H9 (cell line): Measurements from ENCODE around the gene PRPF40A. TPM values are rescaled to one million over a fixed set of nuclear protein-coding genes. Genes with fewer than 3 reads are reported as not detected.

Experiments
- DNase-seq: peaks from one replicate; pipeline ENCODE4 v3.0.0-alpha.2; 2017
- H2AFZ ChIP-seq: one replicate; pipeline ENCODE4 v1.6.1; 2013; ENCODE audit warnings: mild to moderate bottlenecking, low read length, control low read depth, moderate library complexity
- H2AK5ac ChIP-seq: 2 replicates; pipeline ENCODE4 v1.6.1; 2013; ENCODE audit warnings: low read length, control low read depth, mixed read lengths; ENCODE audit not compliant: insufficient read length
- H2BK120ac ChIP-seq: one replicate; pipeline ENCODE4 v1.6.1; 2013; ENCODE audit warnings: low read depth, mild to moderate bottlenecking, low read length, control low read depth, inconsistent platforms; ENCODE audit not compliant: poor library complexity, severe bottlenecking
- H2BK12ac ChIP-seq: 2 replicates; pipeline ENCODE4 v1.6.1; 2013; ENCODE audit warnings: low read length, control low read depth, mixed read lengths, low read depth; ENCODE audit not compliant: insufficient read length
- H2BK15ac ChIP-seq: 2 replicates; pipeline ENCODE4 v1.6.1; 2013; ENCODE audit warnings: low read depth, low read length, control low read depth
- H2BK20ac ChIP-seq: one replicate; pipeline ENCODE4 v1.6.1; 2013; ENCODE audit warnings: low read depth, mild to moderate bottlenecking, low read length, control low read depth, inconsistent platforms; ENCODE audit not compliant: poor library complexity, severe bottlenecking
- H2BK5ac ChIP-seq: 2 replicates; pipeline ENCODE4 v1.6.1; 2013; ENCODE audit warnings: low read length, control low read depth, mixed read lengths; ENCODE audit not compliant: insufficient read length
- H3K14ac ChIP-seq: 2 replicates; pipeline ENCODE4 v1.6.1; 2013; ENCODE audit warnings: low read length, control low read depth; ENCODE audit not compliant: insufficient read depth
- H3K18ac ChIP-seq: 2 replicates; pipeline ENCODE4 v1.6.1; 2013; ENCODE audit warnings: low read depth, mild to moderate bottlenecking, mixed read lengths, low read length, control low read depth; ENCODE audit not compliant: insufficient read length
- H3K23ac ChIP-seq: 2 replicates; pipeline ENCODE4 v1.6.1; 2013; ENCODE audit warnings: low read length, control low read depth, mixed read lengths, low read depth; ENCODE audit not compliant: insufficient read length
- H3K23me2 ChIP-seq: 2 replicates; pipeline ENCODE4 v1.6.1; 2013; ENCODE audit warnings: low read depth, mild to moderate bottlenecking, mixed read lengths, low read length, control low read depth; ENCODE audit not compliant: insufficient read length, poor library complexity, severe bottlenecking
- H3K27ac ChIP-seq: 2 replicates; pipeline ENCODE4 v1.5.1; 2013; ENCODE audit warnings: low read length, control low read depth, mixed read lengths, low read depth; ENCODE audit not compliant: insufficient read length
- H3K27me3 ChIP-seq: 2 replicates; pipeline ENCODE4 v1.6.1; 2013; ENCODE audit warnings: low read length, control low read depth, inconsistent platforms; ENCODE audit not compliant: insufficient read depth
- H3K4ac ChIP-seq: 2 replicates; pipeline ENCODE4 v1.6.1; 2013; ENCODE audit warnings: low read depth, mild to moderate bottlenecking, control low read depth, inconsistent platforms, low read length, moderate library complexity
- H3K4me1 ChIP-seq: 2 replicates; pipeline ENCODE4 v1.6.1; 2013; ENCODE audit warnings: low read length, control low read depth, inconsistent platforms; ENCODE audit not compliant: insufficient read depth
- H3K4me2 ChIP-seq: 2 replicates; pipeline ENCODE4 v1.6.1; 2013; ENCODE audit warnings: low read length, control low read depth, mixed read lengths; ENCODE audit not compliant: insufficient read length, insufficient read depth
- H3K56ac ChIP-seq: 2 replicates; pipeline ENCODE4 v1.6.1; 2013; ENCODE audit warnings: low read depth, mild to moderate bottlenecking, mixed read lengths, low read length, control low read depth; ENCODE audit not compliant: insufficient read length
- H3K79me1 ChIP-seq: 2 replicates; pipeline ENCODE4 v1.6.1; 2013; ENCODE audit warnings: low read depth, mild to moderate bottlenecking, moderate library complexity, low read length, control low read depth, inconsistent platforms; ENCODE audit not compliant: insufficient read depth, poor library complexity, severe bottlenecking
- H3K79me2 ChIP-seq: 2 replicates; pipeline ENCODE4 v1.6.1; 2013; ENCODE audit warnings: low read length, control low read depth, inconsistent platforms; ENCODE audit not compliant: insufficient read depth
- H3K9ac ChIP-seq: 2 replicates; pipeline ENCODE4 v1.6.1; 2013; ENCODE audit warnings: low read length, control low read depth, mixed read lengths; ENCODE audit not compliant: insufficient read length; ENCODE audit errors: extremely low read depth
- H3K9me3 ChIP-seq: one replicate; pipeline ENCODE4 v1.6.1; 2013; ENCODE audit warnings: low read depth, low read length, inconsistent platforms; ENCODE audit not compliant: control insufficient read depth
- H3T11ph ChIP-seq: one replicate; pipeline ENCODE4 v1.6.1; 2013; ENCODE audit warnings: mild to moderate bottlenecking, low read length, control low read depth, inconsistent platforms
- H4K20me1 ChIP-seq: one replicate; pipeline ENCODE4 v1.6.1; 2013; ENCODE audit not compliant: control insufficient read depth, insufficient read length, insufficient read depth
- H4K5ac ChIP-seq: 2 replicates; pipeline ENCODE4 v1.6.1; 2013; ENCODE audit warnings: low read depth, mild to moderate bottlenecking, mixed read lengths, low read length, control low read depth; ENCODE audit not compliant: insufficient read length
- H4K8ac ChIP-seq: replicated peaks from 2 replicates; pipeline ENCODE4 v1.6.1; 2013; ENCODE audit warnings: low read length, control low read depth, mixed read lengths, low read depth; ENCODE audit not compliant: insufficient read length
- H4K91ac ChIP-seq: 2 replicates; pipeline ENCODE4 v1.6.1; 2013; ENCODE audit warnings: low read depth, mild to moderate bottlenecking, moderate library complexity, mixed read lengths, low read length, control low read depth; ENCODE audit not compliant: insufficient read length
- H3K27ac Mint-ChIP-seq, 3 experiments: 2 replicates in 2 of 3; 3 replicates in 1 of 3; pipeline ENCODE4 v1.8.0; 2020 to 2021; ENCODE audit warnings: mixed read lengths in 3 of 3, mild to moderate bottlenecking in 1 of 3, moderate library complexity in 1 of 3
- H3K27me3 Mint-ChIP-seq: 2 replicates; pipeline ENCODE4 v1.8.0; 2021; ENCODE audit warnings: low read depth, mild to moderate bottlenecking, moderate library complexity, mixed read lengths
- H3K36me3 Mint-ChIP-seq, 3 experiments: 2 replicates in 2 of 3; 3 replicates in 1 of 3; pipeline ENCODE4 v1.8.0; 2020 to 2021; ENCODE audit warnings: low read depth in 3 of 3, mixed read lengths in 3 of 3; ENCODE audit not compliant: insufficient read depth in 1 of 3
- H3K4me1 Mint-ChIP-seq, 2 experiments: 2 replicates each; pipeline ENCODE4 v1.8.0; 2020; ENCODE audit warnings: mixed read lengths in 2 of 2
- H3K4me3 Mint-ChIP-seq, 2 experiments: 2 replicates in 1 of 2; 3 replicates in 1 of 2; pipeline ENCODE4 v1.8.0; 2020 to 2021; ENCODE audit warnings: mild to moderate bottlenecking in 2 of 2, mixed read lengths in 2 of 2, moderate library complexity in 1 of 2
- H3K9me3 Mint-ChIP-seq, 2 experiments: 2 replicates in 1 of 2; 3 replicates in 1 of 2; pipeline ENCODE4 v1.8.0; 2020; ENCODE audit warnings: mild to moderate bottlenecking in 2 of 2, mixed read lengths in 2 of 2, moderate library complexity in 1 of 2
- WGBS: extraction: QIAGEN DNeasy Blood & Tissue Kit; methylation state at CpG from one replicate; pipeline ENCODE4 v1.1.7; 2013; ENCODE audit warnings: missing lambda C conversion rate, low lambda C conversion rate, mixed read lengths; ENCODE audit not compliant: insufficient read length; ENCODE audit errors: extremely low coverage; 5-methylcytosine and 5-hydroxymethylcytosine counted together
- total RNA-seq: library from RNA; stranded (reverse); gene quantifications from 2 replicates; pipeline ENCODE4 v1.2.1, GENCODE V29; 2021
- TF ChIP-seq, protein P1 (sequence below): fragments of 200-600 bp; sonication (generic); conservative IDR thresholded peaks from 3 replicates; pipeline ENCODE4 v1.8.0; 2021; ENCODE audit warnings: antibody characterized with exemption, mild to moderate bottlenecking

PRPF40A gene
- total RNA-seq, 1 experiment from 2014 or later, result 158 TPM

DNA sequence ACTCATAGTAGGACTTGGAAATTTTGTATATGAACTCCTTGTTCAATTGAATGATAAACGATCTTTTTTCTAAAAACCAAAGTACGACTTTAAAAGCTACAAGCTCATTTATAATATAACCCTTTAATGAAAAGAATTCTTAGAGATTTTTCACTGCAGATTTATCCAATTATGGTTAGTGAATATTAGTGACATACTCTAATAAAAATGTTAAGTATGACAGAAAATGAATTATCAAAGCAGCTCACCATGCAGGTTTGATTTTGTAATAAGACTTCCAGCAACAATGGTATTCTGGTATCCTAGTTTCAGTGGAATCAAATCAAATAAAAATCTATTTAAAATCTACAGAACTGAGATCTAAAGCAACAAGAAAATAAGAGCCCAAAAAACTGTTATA lies 38.5 kb downstream of the PRPF40A start:
- Mint-ChIP-seq H3K9me3 (peaks cover 0 to 2% of the 10 kb centered on the region in 2 experiments; a peak in 2 of 5 replicates), H3K27ac (no peak overlapping the region), H3K27me3 (no peaks in the 10 kb centered on the region), H3K4me3 (no peak overlapping the region), H3K4me1 (no peaks in the 10 kb centered on the region), H3K36me3 (peaks cover 38 to 85% (median 72%) of the 10 kb centered on the region in 3 experiments)
- Histone ChIP-seq H3K23me2 (no peaks in the 10 kb centered on the region), H2AK5ac (no peak overlapping the region), H3K4me1 (no peaks in the 10 kb centered on the region), H3K27me3 (no peaks in the 10 kb centered on the region), H2BK15ac (no peak overlapping the region), H2BK5ac (no peak overlapping the region), H3K14ac (no peak overlapping the region), H3K56ac (no peak overlapping the region), H2BK120ac (no peak overlapping the region), H2BK12ac (no peak overlapping the region), H3K9me3 (no peaks in the 10 kb centered on the region), H2BK20ac (no peak overlapping the region), H3K79me1 (no peaks in the 10 kb centered on the region), H3K18ac (no peak overlapping the region), H3K9ac (no peak overlapping the region), H3K79me2 (no peaks in the 10 kb centered on the region), H4K8ac (no peak overlapping the region), H3K4me2 (no peak overlapping the region), H3K27ac (no peak overlapping the region), H3K23ac (no peak overlapping the region), H3K4ac (no peak overlapping the region), H3T11ph (no peak overlapping the region), H4K20me1 (no peaks in the 10 kb centered on the region), H4K91ac (no peak overlapping the region), H4K5ac (no peak overlapping the region), H2AFZ (no peak overlapping the region)
- WGBS, result no CpG with 5 or more reads among the region's 2 CpGs
- DNase-seq, result no peak
- TF ChIP-seq, protein P1, sequence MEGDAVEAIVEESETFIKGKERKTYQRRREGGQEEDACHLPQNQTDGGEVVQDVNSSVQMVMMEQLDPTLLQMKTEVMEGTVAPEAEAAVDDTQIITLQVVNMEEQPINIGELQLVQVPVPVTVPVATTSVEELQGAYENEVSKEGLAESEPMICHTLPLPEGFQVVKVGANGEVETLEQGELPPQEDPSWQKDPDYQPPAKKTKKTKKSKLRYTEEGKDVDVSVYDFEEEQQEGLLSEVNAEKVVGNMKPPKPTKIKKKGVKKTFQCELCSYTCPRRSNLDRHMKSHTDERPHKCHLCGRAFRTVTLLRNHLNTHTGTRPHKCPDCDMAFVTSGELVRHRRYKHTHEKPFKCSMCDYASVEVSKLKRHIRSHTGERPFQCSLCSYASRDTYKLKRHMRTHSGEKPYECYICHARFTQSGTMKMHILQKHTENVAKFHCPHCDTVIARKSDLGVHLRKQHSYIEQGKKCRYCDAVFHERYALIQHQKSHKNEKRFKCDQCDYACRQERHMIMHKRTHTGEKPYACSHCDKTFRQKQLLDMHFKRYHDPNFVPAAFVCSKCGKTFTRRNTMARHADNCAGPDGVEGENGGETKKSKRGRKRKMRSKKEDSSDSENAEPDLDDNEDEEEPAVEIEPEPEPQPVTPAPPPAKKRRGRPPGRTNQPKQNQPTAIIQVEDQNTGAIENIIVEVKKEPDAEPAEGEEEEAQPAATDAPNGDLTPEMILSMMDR, result no peak
